Body of pancreas (tissue), 4 donors: ENCODE data around the gene CTIF. TPM values are rescaled to one million over a fixed set of nuclear protein-coding genes. Genes with fewer than 3 reads are reported as not detected.

Experiments
- ATAC-seq: fragments of 150-250 bp; one replicate; pipeline ENCODE4 v1.9.1; 2016
- DNase-seq, 4 donors: peaks; one replicate each; pipeline ENCODE4 v3.0.0-alpha.2; 2019
- H3K27ac ChIP-seq, 4 donors: fragments of 200-600 bp; sonication (generic); 1 replicate in 3 of 4; 2 replicates in 1 of 4; pipeline versions ENCODE4 v1.5.1 to v1.6.1; 2016 to 2019; ENCODE audit warnings: mild to moderate bottlenecking in 1 of 4, mixed read lengths in 1 of 4, moderate library complexity in 1 of 4
- H3K27me3 ChIP-seq, 2 donors: fragments of 200-600 bp; sonication (generic); one replicate each; pipeline ENCODE4 v1.6.0; 2016; ENCODE audit warnings: mild to moderate bottlenecking in 1 of 2
- H3K36me3 ChIP-seq, 2 donors: fragments of 200-600 bp; sonication (generic); replicated peaks in 1 of 2; 2 replicates each; pipeline ENCODE4 v1.5.1; 2016; ENCODE audit warnings: low read depth in 2 of 2; ENCODE audit not compliant: insufficient read depth in 1 of 2
- H3K4me1 ChIP-seq: fragments of 200-600 bp; sonication (generic); one replicate; pipeline ENCODE4 v1.6.0; 2016
- H3K4me3 ChIP-seq, 2 donors: fragments of 200-600 bp; sonication (generic); 1 replicate in 1 of 2; 2 replicates in 1 of 2; pipeline ENCODE4 v1.5.1; 2016 to 2019
- H3K9me3 ChIP-seq, 3 donors: fragments of 200-600 bp; sonication (generic); 1 replicate in 2 of 3; 2 replicates in 1 of 3; pipeline ENCODE4 v1.5.1; 2016
- POLR2A ChIP-seq, 3 donors: fragments of 450-650 bp; IDR thresholded peaks; one replicate each; pipeline ENCODE4 v1.6.1; 2016; ENCODE audit warnings: antibody characterized with exemption in 3 of 3, mild to moderate bottlenecking in 2 of 3
- WGBS, 2 donors: methylation state at CpG; one replicate each; pipeline ENCODE4 v1.1.5; 2017; 5-methylcytosine and 5-hydroxymethylcytosine counted together
- intact Hi-C: fragments of 100-400 bp; cut with DNase I; formaldehyde crosslinking; loops from one replicate; pipeline ENCODE4 v1.15.1; 2023
- total RNA-seq, 2 donors: library from RNA; depleted of rRNA; stranded (reverse); fragments of >200 nt; gene quantifications; one replicate each; pipeline ENCODE4 v1.1.0, GENCODE V29; 2016
- TF ChIP-seq, protein P1 (sequence below), 7 experiments: fragments of 450-650 bp in 4 of 7; fragments of 200-600 bp in 3 of 7; sonication (generic) in 3 of 7; IDR thresholded peaks; one replicate each; pipeline ENCODE4 v1.5.1; 2016 to 2019; ENCODE audit warnings: antibody characterized with exemption in 7 of 7

CTIF gene
- total RNA-seq, 2 donors from 2014 or later: 18.7 to 24.4 TPM

DNA sequence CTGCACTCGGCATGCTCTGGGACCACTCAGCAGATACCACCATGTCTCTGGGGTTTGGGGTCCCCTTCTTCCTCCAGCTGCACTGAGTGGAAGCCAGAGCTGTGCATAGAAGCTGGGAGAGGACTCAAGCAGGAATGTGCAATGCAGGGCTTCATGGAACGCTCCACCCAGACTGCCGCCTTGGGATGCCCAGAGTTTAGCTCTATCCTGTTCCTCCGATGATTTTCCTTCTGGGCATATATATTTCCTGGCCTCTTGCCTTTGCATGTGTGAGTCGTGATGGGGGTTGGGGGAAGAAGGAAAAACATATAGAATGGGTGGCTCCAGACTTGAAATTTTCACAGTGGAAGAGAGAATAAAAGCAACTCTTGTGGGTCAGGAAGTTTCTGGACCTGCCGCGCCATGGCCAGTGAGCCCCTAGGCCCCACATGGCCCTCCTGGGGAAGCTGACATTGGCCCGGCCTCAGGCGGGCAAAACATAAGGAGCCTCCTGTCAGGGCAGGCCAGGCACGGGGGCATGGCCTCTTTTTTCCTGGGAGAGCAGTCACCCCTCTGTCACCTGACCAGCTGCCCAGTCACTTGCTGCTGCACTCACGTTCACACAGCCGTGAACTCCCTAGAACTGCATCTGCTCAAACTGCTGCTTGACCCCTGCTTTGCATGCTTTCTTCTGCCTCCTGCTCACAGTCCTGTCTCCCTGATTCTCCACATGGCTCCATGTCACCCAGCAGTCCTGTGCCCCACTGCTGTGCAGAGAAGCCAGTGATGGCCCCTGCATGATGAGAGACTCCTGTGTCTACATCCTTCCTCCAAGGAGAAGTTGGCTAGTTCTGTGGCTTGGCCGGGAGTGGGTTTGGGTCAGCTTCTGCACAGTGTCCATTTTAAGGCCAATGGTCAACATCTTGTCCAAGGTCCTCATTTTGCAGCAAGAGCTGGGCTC is 197.8 kb downstream of the CTIF start:
- TF ChIP-seq, protein P1, sequence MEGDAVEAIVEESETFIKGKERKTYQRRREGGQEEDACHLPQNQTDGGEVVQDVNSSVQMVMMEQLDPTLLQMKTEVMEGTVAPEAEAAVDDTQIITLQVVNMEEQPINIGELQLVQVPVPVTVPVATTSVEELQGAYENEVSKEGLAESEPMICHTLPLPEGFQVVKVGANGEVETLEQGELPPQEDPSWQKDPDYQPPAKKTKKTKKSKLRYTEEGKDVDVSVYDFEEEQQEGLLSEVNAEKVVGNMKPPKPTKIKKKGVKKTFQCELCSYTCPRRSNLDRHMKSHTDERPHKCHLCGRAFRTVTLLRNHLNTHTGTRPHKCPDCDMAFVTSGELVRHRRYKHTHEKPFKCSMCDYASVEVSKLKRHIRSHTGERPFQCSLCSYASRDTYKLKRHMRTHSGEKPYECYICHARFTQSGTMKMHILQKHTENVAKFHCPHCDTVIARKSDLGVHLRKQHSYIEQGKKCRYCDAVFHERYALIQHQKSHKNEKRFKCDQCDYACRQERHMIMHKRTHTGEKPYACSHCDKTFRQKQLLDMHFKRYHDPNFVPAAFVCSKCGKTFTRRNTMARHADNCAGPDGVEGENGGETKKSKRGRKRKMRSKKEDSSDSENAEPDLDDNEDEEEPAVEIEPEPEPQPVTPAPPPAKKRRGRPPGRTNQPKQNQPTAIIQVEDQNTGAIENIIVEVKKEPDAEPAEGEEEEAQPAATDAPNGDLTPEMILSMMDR (IDR thresholded peaks at IDR 0.05): no peak
- no peak for TF ChIP-seq POLR2A (IDR thresholded peaks at IDR 0.05)
- Histone ChIP-seq H3K27ac (no peak overlapping the region), H3K27me3 (no peaks in the 10 kb centered on the region), H3K4me1 (no peaks in the 10 kb centered on the region), H3K9me3 (no peaks in the 10 kb centered on the region), H3K4me3 (no peak overlapping the region), H3K36me3 (no peaks in the 10 kb centered on the region)
- DNase-seq (no peak), ATAC-seq (no peak)
- intact Hi-C loops: no loop called here
- WGBS, 2 donors: 90 to 94% methylated on average over 11 to 13 of the region's 13 CpGs

DNA sequence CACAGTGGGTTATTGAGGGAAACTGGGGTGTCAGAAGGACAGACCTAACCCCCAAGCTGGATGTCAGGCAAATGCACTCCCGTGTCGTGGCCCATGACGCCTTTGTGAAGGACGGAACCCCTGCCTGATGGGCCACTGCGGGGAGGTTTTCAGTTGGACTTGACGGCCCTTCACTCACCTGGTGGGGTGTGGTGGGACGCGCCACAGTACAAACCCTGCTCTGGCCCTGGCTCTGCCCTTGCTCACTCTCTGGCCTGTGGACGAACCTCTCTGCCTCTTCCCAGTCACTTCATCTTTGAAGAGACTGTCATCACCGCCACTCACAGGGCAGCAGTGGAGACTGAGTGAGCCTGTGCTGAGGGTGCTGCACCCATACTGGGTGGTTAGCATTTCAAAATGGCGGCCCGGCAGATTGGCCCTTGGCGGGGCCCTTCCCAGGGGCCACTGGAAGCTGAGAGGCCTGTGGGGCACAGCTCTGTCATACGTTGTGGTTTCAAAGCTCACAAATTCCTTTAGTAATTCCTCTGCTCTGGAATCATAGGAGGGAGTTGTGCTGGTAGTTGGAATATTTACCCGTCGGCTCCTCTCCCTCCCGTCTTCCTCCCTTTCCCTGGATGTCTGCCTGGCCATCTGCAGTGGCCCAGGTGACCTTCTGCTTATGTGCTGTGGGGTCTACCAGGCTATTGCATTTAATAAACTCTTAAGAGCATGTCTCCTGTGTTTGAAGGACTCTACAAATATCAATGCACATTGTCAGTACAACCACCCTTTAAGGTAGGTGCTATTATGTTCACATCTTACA is 200.6 kb downstream of the CTIF start:
- 91 to 98% methylated on average over 17 of the region's 17 CpGs for WGBS, 2 donors
- TF ChIP-seq, protein P1 (IDR thresholded peaks at IDR 0.05): no peak
- TF ChIP-seq POLR2A (IDR thresholded peaks at IDR 0.05): no peak
- no peaks in the 10 kb centered on the region for H3K9me3 ChIP-seq
- ATAC-seq: no peak
- no peaks in the 10 kb centered on the region for H3K27me3 ChIP-seq
- H3K36me3 ChIP-seq: no peaks in the 10 kb centered on the region
- intact Hi-C loops: no loop called here
- H3K4me3 ChIP-seq: no peak overlapping the region
- no peak overlapping the region for H3K27ac ChIP-seq
- DNase-seq: no peak
- H3K4me1 ChIP-seq: no peaks in the 10 kb centered on the region

DNA sequence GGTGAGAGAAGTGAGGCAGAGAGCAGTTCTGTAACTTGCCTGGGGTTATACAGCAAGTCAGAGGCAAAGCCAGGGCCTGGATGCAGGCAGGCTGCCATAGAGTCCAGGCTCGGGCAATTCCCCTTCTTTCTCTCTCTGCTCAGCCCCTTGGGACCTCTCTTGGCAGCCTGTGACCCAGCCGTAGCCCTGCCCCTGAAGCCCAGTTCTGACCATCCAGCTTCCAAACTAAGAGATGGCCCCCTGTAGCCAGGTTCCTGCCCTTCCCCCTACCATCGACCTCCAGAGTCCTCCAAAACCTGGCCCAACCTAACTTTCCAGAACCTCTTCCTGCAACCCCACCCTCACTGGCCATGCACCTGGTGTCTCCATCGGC is 201.2 kb downstream of the CTIF start:
- 66 to 74% methylated on average over 4 of the region's 4 CpGs for WGBS, 2 donors
- intact Hi-C loops: no loop called here
- no peak for ATAC-seq

DNA sequence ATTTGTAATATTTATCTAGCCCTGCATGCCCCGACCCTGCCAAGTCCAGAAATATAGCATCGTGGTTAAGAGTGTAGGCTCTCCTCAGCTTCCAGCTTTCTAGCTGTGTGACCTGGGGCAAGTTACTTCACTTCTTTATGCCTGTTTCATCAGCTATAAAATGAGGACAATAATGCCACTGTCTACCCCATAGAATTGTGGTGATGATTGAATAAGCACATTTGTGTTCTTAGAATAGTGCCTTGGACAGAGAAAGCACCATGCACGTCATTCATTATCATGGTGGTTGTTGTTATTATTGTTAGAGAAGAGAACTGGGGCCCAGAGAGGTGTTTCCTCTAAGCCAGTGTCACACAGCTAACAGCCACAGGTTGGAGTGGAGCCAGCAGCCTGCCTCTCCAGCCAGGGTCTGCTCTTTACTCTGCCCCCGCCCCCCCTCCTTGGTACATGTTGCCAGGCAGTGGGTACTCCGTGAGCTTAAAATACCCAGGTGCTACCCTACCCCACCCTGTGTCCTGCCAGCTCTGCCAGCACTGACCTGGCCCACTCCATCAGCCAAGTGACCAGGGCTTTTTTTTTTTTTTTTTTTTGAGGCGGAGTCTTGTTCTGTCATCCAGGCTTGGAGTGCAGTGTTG is 202.1 kb downstream of the CTIF start:
- Histone ChIP-seq H3K4me3 (no peak overlapping the region), H3K27me3 (no peaks in the 10 kb centered on the region), H3K27ac (no peak overlapping the region), H3K36me3 (no peaks in the 10 kb centered on the region), H3K9me3 (no peaks in the 10 kb centered on the region), H3K4me1 (no peaks in the 10 kb centered on the region)
- TF ChIP-seq, protein P1 (IDR thresholded peaks at IDR 0.05): no peak
- TF ChIP-seq POLR2A (IDR thresholded peaks at IDR 0.05): no peak
- WGBS, 2 donors: 84 to 97% methylated on average over 6 of the region's 6 CpGs
- no peak for DNase-seq
- no peak for ATAC-seq
- intact Hi-C loops: no loop called here

More for the DNA sequence above, 201.2 kb downstream of the CTIF start:
- Histone ChIP-seq H3K27me3 (no peaks in the 10 kb centered on the region), H3K27ac (no peak overlapping the region), H3K4me3 (no peak overlapping the region), H3K36me3 (no peaks in the 10 kb centered on the region), H3K4me1 (no peaks in the 10 kb centered on the region), H3K9me3 (no peaks in the 10 kb centered on the region)
- no peak for TF ChIP-seq POLR2A (IDR thresholded peaks at IDR 0.05)
- TF ChIP-seq, protein P1 (IDR thresholded peaks at IDR 0.05): no peak
- DNase-seq: no peak
